Mucosa of rectum (tissue), 2 donors: ENCODE data around the gene ZNF512.
"Not testable (repeated sequence)": the region's sequence is repeated elsewhere in the genome, so short reads cannot be mapped to it uniquely, and the experiment has no call there.

ENCODE experiments used
- H3K27ac ChIP-seq, 2 donors: one replicate each; pipeline ENCODE4 v1.7.0; 2013; ENCODE audit warnings: inconsistent platforms in 2 of 2, low read depth in 2 of 2, low read length in 2 of 2
- H3K27me3 ChIP-seq, 2 donors: one replicate each; pipeline ENCODE4 v1.7.0; 2013; ENCODE audit warnings: low read length in 2 of 2; ENCODE audit not compliant: control insufficient read depth in 2 of 2, insufficient read depth in 2 of 2
- H3K36me3 ChIP-seq, 2 donors: one replicate each; pipeline ENCODE4 v1.7.0; 2013; ENCODE audit warnings: low read length in 2 of 2; ENCODE audit not compliant: control insufficient read depth in 2 of 2, insufficient read depth in 2 of 2
- H3K4me1 ChIP-seq, 2 donors: one replicate each; pipeline ENCODE4 v1.7.0; 2013; ENCODE audit warnings: low read length in 2 of 2, mild to moderate bottlenecking in 1 of 2; ENCODE audit not compliant: control insufficient read depth in 2 of 2, insufficient read depth in 2 of 2
- H3K4me3 ChIP-seq, 2 donors: one replicate each; pipeline ENCODE4 v1.7.0; 2013; ENCODE audit warnings: low read length in 2 of 2
- H3K9ac ChIP-seq, 2 donors: one replicate each; pipeline ENCODE4 v1.7.0; 2013; ENCODE audit warnings: low read length in 2 of 2, low read depth in 1 of 2, mild to moderate bottlenecking in 1 of 2
- H3K9me3 ChIP-seq, 2 donors: one replicate each; pipeline ENCODE4 v1.7.0; 2013; ENCODE audit warnings: low read length in 2 of 2; ENCODE audit not compliant: control insufficient read depth in 2 of 2
- donor health status: healthy.
- donor health status: Normal muscosa, but diverticular disease.

Gene ZNF512, protein sequence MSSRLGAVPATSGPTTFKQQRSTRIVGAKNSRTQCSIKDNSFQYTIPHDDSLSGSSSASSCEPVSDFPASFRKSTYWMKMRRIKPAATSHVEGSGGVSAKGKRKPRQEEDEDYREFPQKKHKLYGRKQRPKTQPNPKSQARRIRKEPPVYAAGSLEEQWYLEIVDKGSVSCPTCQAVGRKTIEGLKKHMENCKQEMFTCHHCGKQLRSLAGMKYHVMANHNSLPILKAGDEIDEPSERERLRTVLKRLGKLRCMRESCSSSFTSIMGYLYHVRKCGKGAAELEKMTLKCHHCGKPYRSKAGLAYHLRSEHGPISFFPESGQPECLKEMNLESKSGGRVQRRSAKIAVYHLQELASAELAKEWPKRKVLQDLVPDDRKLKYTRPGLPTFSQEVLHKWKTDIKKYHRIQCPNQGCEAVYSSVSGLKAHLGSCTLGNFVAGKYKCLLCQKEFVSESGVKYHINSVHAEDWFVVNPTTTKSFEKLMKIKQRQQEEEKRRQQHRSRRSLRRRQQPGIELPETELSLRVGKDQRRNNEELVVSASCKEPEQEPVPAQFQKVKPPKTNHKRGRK

DNA sequence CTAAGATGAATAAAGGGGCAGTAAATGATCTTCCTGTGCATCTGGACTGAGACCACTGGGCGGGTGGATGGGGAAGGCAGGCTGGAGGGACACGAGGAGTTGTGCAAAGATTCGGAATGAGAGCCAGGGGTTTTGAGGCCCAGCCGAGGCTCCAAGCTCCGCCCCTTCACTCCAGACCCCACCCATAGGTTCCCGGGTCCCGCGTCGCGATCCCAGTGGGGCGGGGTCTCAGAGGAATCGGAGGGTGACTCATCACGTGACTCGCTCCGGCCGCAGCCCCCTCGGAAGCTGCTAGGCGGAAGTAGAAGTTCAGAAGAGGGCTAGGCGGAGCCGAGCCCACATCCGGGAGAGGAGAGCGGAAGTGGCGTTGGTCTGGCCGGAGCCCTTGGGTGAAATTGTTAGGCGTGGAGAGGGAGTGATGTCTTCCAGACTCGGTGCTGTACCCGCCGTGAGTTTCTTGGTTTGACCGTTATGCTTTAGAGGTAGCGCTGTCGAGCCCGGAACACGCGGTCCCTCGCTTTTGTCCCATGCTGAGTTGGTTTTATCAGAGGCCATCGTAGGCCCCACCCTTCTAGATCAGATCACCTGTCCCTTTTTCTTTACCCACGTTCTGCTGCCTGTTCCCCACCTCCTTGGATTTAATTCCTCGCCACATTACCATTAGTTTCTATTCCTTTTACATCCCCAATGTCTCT, at the start of gene ZNF512:
ZNF512 (plus strand) TSS at position 348 of the 695 bp plus-strand sequence; CDS start at position 419, 71 bp downstream.
- Histone ChIP-seq H3K27me3 (no peaks in the 10 kb centered on the region), H3K4me3 (peak within 1 kb of the TSS; percentile 89 to 97), H3K36me3 (no peaks in the 10 kb centered on the region), H3K9ac (peak within 1 kb of the TSS; percentile 63 to 71), H3K27ac (peak within 1 kb of the TSS; percentile 54 to 61), H3K4me1 (peaks cover 14% of the 10 kb centered on the region in 2 donors), H3K9me3 (peaks cover 0 to 7% of the 10 kb centered on the region in 2 donors)

DNA sequence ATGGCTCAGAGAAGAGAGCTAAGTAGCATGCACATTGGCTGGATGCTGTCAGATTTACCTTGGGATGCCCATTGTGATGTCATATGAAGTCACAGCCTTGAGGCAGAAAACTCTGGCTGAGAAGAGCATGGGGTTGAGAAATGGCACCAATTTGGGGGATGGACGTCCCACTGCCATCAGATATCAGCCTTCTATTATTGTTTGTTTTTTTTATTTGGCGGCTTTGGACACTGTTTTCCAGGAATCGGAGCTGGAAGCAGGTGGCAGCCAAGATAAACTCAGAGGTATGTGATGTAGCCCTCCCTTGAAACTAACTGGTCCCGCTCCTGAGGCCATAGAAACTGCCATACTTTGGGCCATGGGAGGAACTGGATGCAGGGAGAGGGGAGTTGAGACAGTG, 45.6 kb upstream of the ZNF512 start:
- Histone ChIP-seq H3K36me3 (no peaks in the 10 kb centered on the region), H3K4me1 (no peaks in the 10 kb centered on the region), H3K4me3 (no peak overlapping the region), H3K9ac (no peak overlapping the region), H3K27me3 (no peaks in the 10 kb centered on the region), H3K9me3 (no peaks in the 10 kb centered on the region), H3K27ac (no peak overlapping the region)

DNA sequence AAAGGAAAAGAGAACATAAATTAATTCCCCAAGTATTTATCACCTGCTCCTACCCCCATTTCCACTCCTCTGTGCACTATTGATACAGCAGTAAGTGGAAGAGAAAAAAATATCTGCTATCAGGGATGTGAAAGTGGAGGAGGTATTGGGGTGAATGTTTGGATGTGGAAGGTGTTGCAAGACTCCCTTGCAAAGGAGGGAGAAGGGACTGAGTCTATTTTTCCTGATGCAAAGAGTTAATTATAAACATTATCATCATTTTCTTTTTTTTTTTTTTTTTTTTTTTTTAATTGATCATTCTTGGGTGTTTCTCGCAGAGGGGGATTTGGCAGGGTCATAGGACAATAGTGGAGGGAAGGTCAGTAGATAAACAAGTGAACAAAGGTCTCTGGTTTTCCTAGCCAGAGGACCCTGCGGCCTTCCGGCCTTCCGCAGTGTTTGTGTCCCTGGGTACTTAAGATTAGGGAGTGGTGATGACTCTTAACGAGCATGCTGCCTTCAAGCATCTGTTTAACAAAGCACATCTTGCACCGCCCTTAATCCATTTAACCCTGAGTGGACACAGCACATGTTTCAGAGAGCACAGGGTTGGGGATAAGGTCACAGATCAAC, 43.9 kb upstream of the ZNF512 start:
- H3K9me3 ChIP-seq, H3K4me3 ChIP-seq, H3K36me3 ChIP-seq, H3K4me1 ChIP-seq, H3K9ac ChIP-seq, H3K27me3 ChIP-seq, H3K27ac ChIP-seq: not testable (repeated sequence)

DNA sequence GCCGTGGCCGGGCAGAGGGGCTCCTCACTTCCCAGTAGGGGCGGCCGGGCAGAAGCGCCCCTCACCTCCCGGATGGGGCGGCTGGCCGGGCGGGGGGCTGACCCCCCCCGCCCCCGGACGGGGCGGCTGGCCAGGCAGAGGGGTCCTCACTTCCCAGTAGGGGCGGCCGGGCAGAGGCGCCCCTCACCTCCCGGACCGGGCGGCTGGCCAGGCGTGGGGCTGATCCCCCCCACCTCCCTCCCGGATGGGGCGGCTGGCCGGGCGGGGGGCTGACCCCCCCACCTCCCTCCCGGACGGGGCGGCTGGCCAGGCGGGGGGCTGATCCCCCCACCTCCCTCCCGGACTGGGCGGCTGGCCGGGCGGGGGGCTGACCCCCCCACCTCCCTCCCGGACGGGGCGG, 43.2 kb upstream of the ZNF512 start:
- not testable (repeated sequence) for H3K27me3 ChIP-seq, H3K4me1 ChIP-seq, H3K36me3 ChIP-seq, H3K27ac ChIP-seq, H3K9ac ChIP-seq, H3K4me3 ChIP-seq, H3K9me3 ChIP-seq

DNA sequence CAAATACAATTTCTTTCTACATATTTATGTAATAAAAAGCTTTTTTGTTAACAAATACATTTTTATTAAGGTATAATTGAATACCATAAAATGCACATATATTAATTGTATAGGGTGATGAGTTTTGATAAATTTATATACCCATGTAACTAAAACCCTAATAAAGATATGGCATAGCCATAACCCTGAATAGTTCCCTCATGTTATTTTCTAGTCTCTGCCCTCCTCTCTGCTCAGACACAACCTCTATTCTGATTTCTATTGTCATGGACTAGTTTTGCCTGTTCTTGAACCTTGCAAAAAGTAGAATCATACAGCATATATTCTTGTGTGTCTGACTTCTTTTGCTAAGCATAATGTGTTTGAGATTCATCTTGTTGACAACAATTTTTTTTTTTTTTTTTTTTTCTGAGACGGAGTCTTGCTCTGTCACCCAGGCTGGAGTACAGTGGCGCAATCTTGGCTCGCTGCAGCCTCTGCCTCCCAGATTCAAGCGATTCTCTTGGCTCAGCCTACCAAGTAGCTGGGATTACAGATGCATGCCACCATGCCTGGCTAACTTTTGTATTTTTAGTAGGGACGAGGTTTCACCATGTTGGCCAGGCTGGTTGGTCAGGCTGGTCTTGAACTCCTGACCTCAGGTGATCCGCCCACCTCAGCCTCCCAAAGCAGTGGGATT, 38.6 kb upstream of the ZNF512 start:
- Histone ChIP-seq H3K9me3 (no peaks in the 10 kb centered on the region), H3K4me1 (no peaks in the 10 kb centered on the region), H3K9ac (no peak overlapping the region), H3K36me3 (no peaks in the 10 kb centered on the region), H3K27me3 (no peaks in the 10 kb centered on the region), H3K4me3 (no peak overlapping the region), H3K27ac (no peak overlapping the region)

DNA sequence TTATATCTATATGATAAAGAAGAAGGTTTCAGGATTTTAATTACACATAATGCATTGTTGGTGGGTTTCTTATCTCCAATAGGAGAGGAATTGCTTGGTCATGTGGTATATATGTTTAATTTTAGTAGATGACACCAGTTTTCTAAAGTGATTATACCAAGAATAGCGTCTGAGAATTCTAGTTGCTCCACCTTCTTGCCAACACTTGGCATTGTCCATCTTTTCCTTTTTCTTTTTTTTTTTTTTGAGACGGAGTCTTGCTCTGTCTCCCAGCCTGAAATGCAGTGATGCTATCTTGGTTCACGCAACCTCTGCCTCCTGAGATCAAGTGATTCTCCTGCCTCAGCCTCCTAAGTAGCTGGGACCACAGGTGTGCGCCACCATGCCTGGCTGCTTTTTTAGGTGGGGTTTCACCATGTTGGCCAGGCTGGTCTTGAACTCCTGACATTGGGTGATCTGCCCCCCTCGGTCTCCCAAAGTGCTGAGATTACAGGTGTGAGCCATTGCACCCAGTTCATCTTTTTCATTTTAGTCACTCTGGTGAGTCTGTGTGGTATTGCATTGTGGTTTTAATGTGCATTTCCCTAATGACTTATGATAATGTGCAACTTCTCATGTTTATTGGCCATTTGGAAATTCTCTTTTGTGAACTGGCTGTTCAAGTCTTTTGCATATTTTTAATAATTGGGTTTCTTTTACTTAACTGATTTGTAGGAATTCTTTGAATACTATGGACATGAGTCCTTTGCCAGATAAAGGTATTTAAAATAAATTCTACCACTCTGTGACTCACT, 37.3 kb upstream of the ZNF512 start:
- H3K9me3 ChIP-seq, result no peaks in the 10 kb centered on the region
- no peak overlapping the region for H3K27ac ChIP-seq
- no peaks in the 10 kb centered on the region for H3K27me3 ChIP-seq
- no peaks in the 10 kb centered on the region for H3K36me3 ChIP-seq
- H3K4me1 ChIP-seq, result no peaks in the 10 kb centered on the region
- H3K9ac ChIP-seq, result no peak overlapping the region
- H3K4me3 ChIP-seq, result no peak overlapping the region

DNA sequence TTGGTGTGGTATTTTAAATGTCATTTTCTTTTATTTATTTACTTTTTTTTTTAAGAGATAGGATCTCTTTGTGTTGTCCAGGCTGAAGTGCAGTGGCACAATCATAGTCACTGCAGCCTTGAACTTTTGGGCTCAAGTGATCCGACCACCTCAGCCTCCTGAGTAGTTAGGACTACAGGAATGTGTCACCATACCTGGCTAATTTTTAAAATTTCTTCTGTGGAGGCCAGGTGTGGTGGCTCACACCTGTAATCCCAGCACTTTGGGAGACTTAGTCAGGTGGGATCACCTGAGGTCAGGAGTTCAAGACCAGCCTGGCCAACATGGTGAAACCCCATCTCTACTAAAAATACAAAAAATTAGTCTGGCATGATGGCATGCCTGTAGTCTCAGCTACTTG, 33.5 kb upstream of the ZNF512 start:
- no peaks in the 10 kb centered on the region for H3K36me3 ChIP-seq
- no peak overlapping the region for H3K9ac ChIP-seq
- no peaks in the 10 kb centered on the region for H3K9me3 ChIP-seq
- H3K4me3 ChIP-seq, result no peak overlapping the region
- no peak overlapping the region for H3K27ac ChIP-seq
- H3K4me1 ChIP-seq, result no peaks in the 10 kb centered on the region
- no peaks in the 10 kb centered on the region for H3K27me3 ChIP-seq

DNA sequence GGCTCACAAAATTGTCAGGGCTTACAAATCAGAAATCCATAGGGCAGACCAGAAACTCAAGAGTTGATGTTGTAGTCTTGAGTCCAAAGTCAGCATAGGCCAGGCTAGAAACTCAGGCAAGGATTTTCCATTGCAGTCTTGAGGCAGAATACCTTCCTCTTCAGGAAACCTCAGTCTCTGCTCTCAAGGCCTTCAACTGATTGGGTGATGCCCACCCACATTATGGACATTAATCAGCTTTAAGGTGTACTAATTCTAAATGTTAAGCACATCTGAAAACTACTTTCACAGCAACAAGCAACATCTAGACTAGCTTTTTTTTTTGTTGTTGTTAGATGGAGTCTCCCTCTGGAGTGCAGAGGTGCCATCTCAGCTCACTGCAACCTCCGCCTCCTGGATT, 31.3 kb upstream of the ZNF512 start:
- no peak overlapping the region for H3K4me3 ChIP-seq
- H3K36me3 ChIP-seq, result no peaks in the 10 kb centered on the region
- no peaks in the 10 kb centered on the region for H3K4me1 ChIP-seq
- H3K9me3 ChIP-seq, result no peaks in the 10 kb centered on the region
- no peak overlapping the region for H3K27ac ChIP-seq
- H3K27me3 ChIP-seq, result no peaks in the 10 kb centered on the region
- H3K9ac ChIP-seq, result no peak overlapping the region

DNA sequence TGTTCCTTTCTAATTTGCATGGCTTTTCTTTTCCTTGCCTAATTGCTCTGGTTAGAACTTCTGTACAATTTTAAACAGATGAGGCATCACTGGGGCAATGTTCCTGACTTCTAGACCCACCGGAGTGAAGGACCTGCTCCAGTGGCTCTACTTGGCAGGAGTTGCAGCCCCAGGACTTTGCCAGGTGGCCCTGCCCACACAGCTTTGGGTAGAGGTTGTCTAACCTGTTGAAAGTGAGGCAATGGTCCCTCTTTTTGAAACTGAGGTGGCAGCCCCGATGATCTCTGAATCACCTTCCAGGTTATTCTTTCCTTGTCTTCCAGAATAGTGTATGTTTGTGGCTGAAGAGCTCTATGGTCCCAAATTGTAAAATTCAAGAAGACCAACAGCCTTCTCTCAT, 29.9 kb upstream of the ZNF512 start:
- Histone ChIP-seq H3K9me3 (no peaks in the 10 kb centered on the region), H3K4me1 (no peaks in the 10 kb centered on the region), H3K9ac (no peak overlapping the region), H3K4me3 (no peak overlapping the region), H3K27me3 (no peaks in the 10 kb centered on the region), H3K36me3 (no peaks in the 10 kb centered on the region), H3K27ac (no peak overlapping the region)
